NCI-H2227 (cell line): ENCODE results near the gene PDE1A.
A peak's percentile ranks its signal among the peaks of the same experiment; 100 is the strongest.

ENCODE experiments used
- DNase-seq: peaks from one replicate; lab custom pipeline; 2025; ENCODE audit not compliant: unreplicated experiment; lab: John Stamatoyannopoulos, UW

The PDE1A gene

DNA sequence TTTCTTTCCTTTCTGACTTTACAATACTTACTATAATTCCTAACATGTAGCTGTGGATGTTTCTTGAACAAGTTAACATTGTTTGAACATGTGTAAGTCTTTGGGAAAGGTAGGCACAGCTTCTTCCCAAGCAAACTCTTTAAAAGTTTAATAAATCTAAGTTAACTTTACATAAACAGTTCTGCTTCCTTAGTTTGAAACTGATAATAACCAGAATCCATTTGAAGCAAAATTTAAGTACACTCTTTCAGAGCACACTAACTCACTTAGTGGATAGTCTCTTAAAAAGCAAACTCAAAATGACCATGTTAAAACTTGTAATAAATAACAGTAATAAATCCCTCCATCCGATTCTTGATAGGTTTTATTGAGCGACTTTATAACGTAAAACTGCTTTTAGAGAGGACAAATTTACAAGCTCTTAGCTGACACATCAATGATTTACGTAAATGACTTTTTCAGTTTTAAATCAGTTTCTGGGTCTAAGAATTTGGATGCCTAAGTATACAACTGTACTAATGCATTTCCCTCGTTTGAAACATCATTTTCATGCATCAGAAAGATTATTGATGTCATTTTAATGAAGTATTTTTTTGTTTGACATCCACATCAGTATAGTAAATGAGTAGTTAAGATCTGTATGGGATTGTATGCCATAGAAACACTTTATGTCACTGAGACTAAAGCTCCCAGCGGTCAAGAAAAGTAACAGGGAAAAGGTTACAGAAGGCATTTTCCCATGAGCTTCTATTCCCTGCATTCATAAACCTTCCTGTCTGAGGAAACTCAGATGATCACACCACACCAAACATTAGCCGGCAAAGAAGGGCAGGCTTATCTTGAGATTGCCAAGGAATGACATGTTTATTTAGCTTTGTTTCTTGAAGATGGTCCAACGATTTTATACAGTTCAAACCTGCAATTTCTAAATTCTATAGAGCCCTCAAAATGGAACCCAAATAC, 67.5 kb downstream of the PDE1A start:
- no peak for DNase-seq

DNA sequence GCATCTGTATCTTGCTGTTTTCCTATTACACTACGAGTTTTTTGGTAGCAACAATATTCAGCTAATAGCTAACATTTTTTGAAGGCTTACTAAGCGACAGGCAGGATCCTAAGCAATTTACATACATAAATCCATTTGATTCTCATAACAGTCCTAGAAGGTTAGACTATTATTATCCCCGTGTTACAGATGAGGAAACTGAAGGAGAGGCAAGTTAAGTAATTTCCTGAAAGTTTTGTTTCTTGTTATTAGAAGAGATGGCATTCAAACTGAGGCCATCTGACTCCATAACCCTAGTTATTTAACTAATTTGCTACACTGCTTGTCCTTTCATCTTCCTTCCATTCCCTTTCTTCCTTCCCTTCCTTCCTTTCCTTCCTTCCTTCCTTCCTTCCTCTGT, 68.2 kb downstream of the PDE1A start:
- DNase-seq = no peak

DNA sequence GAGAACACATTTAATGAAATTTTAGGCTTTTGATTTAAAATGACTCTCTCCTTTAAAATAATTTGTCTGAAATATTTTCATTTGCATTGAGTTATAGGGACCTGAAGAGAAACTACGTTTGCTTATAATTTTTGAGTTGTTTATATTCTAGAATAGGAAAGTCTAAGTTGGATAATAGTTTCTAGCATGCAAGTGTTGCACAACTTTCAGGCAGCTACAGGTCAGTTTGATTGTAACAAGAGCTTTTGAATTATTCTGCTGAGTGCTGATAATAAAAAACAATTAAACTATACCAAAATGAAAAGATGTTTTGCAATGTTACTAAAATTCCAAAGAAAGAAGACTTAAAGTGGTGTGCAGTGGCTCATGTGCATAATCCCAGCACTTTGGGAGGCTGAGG, 71.0 kb downstream of the PDE1A start:
- DNase-seq = no peak

DNA sequence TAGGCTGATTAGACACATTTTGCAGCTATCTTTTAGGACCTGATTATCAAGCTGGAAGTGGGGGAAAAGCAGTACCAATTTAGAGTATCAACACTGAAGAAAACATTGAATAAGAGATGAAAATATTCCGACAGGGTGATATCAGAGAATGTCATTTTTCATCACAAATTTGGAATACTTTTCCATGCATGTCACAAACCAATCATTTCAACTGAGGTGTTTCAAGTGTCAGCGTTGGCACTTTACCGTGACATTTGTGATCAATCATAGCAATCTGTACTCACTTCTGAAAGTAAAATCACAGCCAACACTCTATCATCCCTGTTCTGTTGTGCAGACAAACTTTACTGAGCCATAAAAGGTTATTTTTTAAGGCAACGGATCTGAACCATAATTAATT, 75.4 kb downstream of the PDE1A start:
- DNase-seq = no peak

DNA sequence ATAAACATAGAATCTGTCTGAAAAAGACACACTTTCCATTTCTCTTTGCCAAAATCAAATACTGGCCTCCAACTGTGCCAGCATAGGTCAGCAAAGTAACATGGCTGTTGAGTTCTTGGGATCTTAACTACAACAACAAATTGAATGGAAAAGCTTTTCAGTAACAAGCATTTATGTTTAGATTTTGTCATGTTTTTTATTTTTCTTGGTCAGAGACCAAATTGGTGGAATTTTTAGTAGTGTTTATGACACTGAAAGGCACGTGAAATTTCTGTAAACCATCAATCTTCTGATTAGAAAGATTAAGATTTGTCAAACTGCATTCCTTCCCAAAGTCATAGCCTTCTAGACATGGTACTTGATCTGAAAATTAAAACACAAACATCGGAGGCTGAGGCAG, 77.6 kb downstream of the PDE1A start:
- DNase-seq = no peak

DNA sequence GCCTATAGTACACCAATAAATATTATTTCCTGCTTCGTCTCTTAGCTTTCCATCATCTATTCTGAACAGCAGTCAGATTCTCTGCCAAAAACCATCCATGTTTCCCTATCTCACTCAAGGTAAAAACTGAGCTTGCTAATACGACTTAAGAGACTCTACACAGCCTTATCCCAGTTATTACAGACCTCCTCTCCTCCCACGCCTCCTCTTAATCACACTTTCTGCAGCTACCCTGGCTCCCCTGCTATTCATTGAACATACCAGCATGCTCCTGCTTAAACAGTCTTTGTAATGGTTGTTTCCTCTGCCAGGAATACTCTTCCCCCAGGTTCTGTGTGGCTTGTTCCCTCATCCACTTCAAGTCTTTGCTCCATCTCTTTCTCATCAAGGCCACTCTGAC, 81.5 kb downstream of the PDE1A start:
- no peak for DNase-seq

DNA sequence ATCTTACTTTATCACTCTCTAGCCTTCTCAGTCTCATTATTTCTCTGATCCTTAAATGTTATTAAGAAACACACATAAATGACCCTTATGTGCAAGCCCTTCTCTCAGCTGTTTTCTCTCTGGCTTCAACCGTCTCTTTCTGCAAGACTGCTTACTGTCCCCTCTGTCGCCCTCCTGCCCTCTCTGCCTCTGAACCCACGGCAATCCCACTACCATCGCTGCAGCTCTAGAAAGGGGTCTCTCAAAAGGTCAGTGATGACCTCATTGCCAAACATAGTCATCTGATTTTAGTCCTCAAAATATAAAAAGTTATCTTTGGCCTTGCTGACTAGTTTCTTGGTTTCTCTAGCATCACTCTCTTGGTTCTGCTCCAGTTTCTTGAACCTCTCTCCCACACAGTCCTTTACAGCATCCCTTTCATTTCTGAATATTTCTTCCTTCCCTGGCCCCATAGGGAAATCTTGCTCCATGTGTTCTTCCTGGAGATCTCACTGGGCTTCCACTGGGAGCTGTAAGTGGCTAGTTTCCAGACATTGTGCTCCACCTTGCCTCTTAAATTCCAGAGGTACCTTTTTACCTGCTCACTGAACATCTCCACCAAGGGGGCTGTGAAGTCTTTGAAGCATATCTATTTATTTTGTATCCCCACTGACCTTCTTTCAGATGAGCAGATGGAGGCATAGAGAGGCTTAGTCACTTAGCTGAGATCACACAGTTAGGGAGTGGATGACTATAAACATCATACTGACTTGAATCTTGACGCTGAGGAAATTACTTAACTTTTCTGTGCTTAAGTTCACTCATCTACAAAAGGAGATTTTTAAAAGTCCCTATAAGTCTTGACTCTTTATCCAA, 96.2 kb downstream of the PDE1A start:
- no peak for DNase-seq

DNA sequence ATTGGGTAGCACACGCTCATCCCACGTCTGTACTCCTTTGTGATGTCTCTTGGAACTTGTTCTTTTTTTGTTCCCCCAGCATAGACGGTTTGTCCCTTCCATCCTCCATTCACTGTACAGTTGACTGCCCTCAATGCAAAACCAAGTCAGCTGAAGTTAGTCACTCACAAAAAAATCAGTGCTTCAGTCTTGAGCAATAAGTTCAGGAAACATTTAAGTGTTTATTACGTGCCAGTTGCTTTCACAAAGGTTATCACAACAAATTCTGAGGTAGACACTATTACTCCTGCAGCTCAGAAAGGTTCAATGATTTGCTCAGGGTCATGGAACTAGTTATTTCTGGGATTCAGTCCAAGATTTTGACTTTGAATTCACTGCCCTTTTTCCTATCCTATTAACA, 102.2 kb downstream of the PDE1A start:
- no peak for DNase-seq

DNA sequence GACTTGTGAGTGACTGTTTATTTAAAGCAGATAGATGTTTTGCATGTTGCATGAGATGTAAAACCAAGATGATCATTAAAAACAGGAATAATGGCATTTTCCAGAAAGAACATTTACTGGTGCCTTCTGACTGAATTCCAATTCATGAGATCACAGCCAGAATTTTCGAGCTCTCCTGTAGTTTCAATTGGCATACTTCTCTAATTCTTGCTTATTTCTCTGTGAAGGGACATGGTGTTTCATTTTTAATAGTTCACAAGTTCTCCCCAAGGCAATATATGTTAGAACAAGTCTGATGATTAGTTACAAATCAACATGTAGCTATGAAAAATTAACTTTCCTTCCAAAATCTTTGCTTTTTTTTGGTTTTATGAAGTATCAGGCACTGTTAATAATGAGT, 105.7 kb downstream of the PDE1A start:
- no peak for DNase-seq

DNA sequence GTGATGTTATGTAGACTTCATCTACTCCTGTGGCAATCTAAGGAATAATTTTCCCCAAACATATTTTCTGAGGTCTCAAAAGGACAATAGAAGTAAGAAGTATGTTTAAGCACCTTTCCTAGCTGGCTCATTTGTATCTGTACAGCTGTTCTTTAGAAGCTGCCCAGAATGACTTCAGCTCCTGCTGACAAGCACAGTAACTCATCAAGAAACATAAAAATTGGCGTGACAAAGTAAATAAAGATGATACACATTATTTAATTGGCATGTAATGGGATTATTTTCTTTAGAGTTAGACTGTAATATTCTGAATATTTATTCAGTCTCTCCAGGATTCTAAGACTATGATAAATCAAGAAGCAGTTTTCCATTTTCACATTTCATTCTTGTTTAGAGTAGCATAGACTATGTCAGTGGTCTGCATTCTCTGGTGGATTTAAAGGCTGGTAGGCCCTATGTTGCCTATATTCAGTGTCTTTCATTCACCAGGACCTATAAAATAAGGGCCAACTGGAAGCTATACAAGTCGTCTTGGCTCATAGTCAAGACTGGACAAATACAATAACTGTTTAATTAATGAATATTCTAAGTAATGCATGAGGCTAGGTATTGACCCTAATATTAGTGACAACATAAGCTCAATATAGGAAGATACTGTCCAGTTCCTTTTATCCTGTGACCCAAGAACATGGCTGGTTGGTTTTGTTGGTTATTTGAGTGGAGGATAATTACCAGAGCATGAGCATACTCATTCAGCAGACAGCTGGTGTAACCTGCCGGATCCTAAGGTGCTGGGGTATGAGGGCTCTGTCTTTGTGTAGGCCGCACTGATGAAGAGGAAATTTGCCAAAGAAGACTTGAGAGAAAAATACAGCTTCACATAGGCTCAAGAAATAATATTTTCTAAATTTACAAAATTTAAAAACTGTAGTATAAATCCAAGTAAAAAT, 107.0 kb downstream of the PDE1A start:
- no peak for DNase-seq

DNA sequence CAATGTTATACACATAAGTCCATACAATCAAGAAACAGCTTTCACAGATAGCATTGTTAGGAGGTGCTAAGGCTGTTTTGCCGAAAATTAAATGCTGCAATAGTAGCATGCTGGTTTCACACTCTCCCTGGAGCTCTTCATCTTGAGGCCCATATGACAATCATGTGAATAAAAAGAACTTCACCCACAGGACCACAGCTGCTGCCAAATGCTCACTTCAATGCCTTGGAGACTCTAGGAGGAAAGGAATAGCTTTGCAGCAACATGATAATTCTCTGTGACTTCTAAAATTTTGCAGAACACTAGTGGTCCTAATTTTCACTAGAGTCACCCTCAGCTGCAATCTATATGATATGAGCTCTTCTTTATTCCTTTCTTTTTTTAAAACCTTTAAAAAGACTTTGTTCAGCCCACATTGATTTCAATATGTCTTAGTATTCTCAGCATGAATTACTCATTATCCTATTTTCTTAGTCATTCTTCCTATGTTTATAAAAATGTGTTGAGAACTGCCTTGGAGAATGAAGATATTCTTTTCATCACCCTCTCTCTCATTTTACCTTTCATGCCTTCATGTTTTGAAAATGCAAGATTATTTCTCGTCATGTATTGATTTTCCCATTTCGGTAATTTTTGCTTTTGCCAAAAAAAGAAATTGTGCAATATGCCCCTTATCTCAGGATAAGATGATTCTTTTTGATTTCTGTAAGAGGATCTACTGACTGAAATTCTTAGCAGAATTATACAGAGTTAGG, 108.2 kb downstream of the PDE1A start:
- no peak for DNase-seq

DNA sequence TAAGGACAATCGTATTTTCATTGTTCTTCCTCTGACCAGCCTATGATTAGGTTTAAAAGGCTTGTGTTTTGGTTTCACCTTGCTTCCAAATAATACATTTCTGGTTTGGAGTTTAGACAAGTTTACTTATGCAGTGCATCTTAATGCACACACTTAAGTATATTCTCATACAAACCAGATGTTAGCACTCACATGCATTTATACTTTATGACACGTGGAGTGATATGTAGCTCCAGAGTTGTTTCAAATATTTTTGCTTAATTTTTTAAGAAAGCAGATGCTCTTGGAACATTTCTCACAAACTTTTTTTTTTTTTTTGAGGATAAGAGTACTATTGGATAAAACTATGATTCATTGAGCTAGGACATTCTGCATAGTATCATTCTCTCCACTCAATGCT, 109.9 kb downstream of the PDE1A start:
- DNase-seq = no peak

DNA sequence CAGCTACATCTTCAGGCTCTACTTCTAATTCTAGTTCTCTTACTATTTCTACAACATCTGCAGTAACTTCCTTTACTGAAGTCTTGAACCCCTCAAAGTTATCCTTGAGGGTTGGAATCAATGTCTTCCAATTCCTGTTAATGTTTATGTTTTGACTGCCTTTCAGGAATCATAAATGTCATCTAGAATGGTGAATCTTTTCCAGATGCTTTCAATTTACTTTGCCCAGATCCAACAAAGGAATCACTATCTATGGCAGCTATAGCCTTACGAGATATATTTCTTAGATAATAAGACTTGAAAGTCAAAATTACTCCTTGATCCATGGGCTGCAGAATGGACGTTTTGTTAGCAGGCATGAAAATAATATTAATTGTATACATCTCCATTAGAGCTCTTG, 123.9 kb downstream of the PDE1A start:
- DNase-seq = no peak

DNA sequence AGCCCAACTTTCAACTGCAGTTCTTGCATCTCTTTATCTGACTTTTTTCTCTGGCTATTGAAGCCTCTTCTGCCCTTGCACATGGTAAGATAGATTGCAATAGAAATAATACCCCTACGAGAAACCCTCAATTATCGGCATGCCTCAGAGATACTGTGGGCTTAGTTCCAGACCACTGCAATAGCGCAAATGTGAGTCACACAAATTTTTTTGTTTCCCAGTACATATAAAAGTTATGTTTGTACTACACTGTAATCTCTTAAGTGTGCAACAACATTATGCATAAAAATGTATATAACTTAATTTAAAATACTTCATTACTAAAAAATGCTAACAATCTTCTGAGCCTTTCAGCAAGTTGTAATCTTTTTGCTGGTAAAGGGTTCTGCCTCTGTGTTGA, 124.7 kb downstream of the PDE1A start:
- peak; percentile 44 for DNase-seq

DNA sequence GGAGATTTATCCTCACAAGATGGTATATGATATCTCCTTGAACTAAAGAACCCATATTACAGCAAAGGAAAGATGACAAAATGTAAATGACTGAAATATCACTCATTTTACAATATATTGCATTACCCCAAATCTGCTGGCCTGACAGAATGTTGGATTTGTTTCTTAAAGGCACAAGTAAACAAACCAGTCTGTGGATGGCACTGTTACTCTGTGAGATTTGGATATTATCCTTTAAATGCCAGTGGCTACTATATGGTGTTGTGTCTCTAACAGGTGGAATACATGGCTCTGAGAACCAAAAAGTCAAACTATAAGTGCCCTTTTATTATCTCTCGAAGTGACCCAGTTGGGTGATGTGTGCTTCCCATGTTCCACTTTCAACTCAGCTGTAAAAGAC, 125.7 kb downstream of the PDE1A start:
- DNase-seq = no peak

DNA sequence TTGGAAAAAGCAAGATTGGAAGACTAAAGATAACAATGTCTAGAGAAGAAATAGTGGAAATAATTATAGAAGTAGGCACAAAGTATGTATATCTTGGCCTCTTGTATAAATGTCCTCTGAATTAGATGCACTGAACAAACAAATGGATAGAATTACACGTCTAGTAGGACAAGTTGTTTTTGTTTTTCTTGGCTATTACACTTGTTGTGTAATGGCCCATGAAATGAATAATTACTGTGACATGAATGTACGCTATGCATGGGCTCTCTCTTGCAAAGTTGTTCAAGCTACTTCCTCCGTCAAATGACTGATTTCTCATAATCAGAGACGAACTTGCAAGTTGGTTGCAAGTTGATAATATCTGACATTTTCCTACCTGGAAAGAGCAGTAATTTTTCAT, 126.2 kb downstream of the PDE1A start:
- peak; percentile 29 for DNase-seq

DNA sequence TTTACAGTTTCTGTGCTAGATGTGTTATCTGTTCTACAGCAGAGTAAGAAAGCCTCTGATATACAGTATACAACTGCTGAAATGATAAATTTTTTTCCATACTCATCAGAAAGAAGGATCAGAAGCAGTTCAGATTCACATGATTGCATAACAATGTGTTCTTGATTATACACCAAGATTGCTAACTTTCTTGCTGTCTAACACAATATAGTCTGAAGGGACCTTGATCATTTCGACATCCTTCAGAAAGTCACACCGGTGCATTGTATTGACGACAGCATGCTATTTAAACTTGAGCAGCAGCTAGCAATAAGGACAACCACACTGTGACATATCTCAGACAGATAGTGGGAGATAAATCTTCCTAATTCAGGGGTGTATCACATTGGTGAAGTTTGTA, 127.2 kb downstream of the PDE1A start:
- DNase-seq = no peak

DNA sequence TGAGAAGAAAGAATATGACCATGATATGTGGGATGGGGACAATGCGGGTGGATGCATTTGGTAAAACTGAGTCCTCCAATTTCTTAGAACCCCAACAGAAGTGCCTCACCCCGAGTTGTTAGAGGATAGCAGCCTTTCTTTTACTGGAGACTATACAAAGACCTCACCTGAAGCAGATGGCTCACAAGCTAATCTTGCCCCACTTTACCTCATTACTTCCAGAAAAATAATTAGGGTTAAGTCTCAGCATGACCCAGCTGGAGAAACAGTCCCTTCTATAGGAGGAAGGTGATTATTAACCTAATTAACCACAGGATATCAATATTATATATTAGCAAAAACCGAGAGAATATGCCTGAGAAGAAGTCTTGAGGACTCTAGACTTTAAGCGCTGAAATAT, 128.4 kb downstream of the PDE1A start:
- no peak for DNase-seq

DNA sequence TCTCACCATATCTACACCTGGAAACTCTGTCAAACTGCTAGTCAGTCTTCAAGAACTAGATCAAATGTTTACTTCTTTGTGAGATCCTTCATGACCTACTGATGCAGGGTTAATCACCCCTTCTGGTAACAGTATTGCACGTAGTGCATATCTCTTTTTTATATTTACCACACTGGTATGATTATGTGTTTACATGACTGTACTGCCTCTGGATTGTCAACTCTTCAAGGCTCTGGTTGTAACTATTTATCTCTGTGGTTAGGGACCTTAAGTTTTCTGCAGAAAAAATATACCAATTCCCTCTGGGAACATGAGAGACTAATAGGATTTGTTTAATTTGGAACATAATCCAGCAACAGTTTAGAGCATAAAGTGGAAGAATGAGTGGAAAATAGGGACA, 135.5 kb downstream of the PDE1A start:
- no peak for DNase-seq

DNA sequence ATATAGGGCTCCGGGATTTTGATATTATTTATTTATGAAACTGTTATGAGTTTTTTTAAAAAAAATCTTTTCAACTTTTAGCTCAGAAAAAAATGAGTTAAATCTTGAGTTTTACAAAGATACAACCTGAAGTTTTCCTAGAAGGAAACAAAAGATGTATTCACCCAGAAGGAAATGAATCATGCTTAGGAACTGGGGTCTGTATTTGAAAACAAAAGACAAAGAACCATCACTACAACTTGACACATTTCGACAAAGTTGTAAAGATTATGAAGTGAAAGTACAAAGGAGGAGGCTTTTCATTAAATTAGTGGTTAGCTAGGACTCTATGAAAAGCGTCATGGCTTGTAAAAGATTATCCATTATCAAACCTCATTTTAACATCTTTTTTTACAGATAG, 143.3 kb downstream of the PDE1A start:
- no peak for DNase-seq
